22Rv1 (cell line): ENCODE data around the gene CYTL1.

Experiments used
- CTCF ChIP-seq: fragments of 450-650 bp; IDR thresholded peaks from 2 replicates; pipeline ENCODE4 v1.5.1; 2017; ENCODE audit warnings: mild to moderate bottlenecking
- ZFX ChIP-seq: fragments of 450-650 bp; IDR thresholded peaks from 2 replicates; pipeline ENCODE4 v1.6.1; 2017; ENCODE audit warnings: antibody characterized with exemption, borderline replicate concordance

GRCh38 chr4:5039800-5040199 lies 20.5 kb upstream of the CYTL1 start:
- TF ChIP-seq CTCF: no peak
- TF ChIP-seq ZFX: no peak
